SK-N-SH treated with all-trans-retinoic acid at 6 μM for 48 hours (cell line): ENCODE data around the gene ARHGAP15.
A peak's percentile ranks its signal among the peaks of the same experiment; 100 is the strongest.

Experiments used
- ATAC-seq: fragments of 200-7000 bp; cut with Tn5 transposase; 3 replicates; pipeline ENCODE4 v1.9.1; 2020; ENCODE audit warnings: mild to moderate bottlenecking, moderate library complexity
- ARNTL ChIP-seq: fragments of 450-650 bp; formaldehyde crosslinking; IDR thresholded peaks from 2 replicates; pipeline ENCODE4 v1.5.0; 2020; ENCODE audit warnings: low read depth, mild to moderate bottlenecking, moderate library complexity, borderline replicate concordance
- BACH2 ChIP-seq: fragments of 250-450 bp; sonication (Bioruptor Pico); IDR thresholded peaks from 2 replicates; pipeline ENCODE4 v1.9.0; 2021; ENCODE audit warnings: mild to moderate bottlenecking, borderline replicate concordance
- CREB5 ChIP-seq: fragments of 250-450 bp; sonication (Bioruptor Pico); IDR thresholded peaks from 2 replicates; pipeline ENCODE4 v1.5.1; 2020; ENCODE audit warnings: low read depth, mild to moderate bottlenecking, moderate library complexity
- CSDC2 ChIP-seq: fragments of 250-450 bp; sonication (Bioruptor Pico); IDR thresholded peaks from 2 replicates; pipeline ENCODE4 v1.5.0; 2020; ENCODE audit warnings: mild to moderate bottlenecking, moderate library complexity
- ESRRG ChIP-seq: fragments of 250-450 bp; sonication (Bioruptor Pico); IDR thresholded peaks from 2 replicates; pipeline ENCODE4 v1.6.1; 2021; ENCODE audit warnings: mild to moderate bottlenecking
- GLIS3 ChIP-seq: fragments of 250-450 bp; sonication (Bioruptor Pico); IDR thresholded peaks from 2 replicates; pipeline ENCODE4 v1.5.0; 2020; ENCODE audit warnings: mild to moderate bottlenecking, moderate library complexity
- ISL1 ChIP-seq: fragments of 250-450 bp; sonication (Bioruptor Pico); IDR thresholded peaks from 2 replicates; pipeline ENCODE4 v2.1.2; 2022; ENCODE audit warnings: mild to moderate bottlenecking, moderate library complexity
- OSR1 ChIP-seq: fragments of 250-450 bp; sonication (Bioruptor Pico); IDR thresholded peaks from 2 replicates; pipeline ENCODE4 v1.8.0; 2022; ENCODE audit warnings: moderate library complexity, mild to moderate bottlenecking, inconsistent platforms
- PATZ1 ChIP-seq: fragments of 250-450 bp; sonication (Bioruptor Pico); IDR thresholded peaks from 2 replicates; pipeline ENCODE4 v1.8.0; 2020; ENCODE audit warnings: mild to moderate bottlenecking, moderate library complexity, borderline replicate concordance
- PPARA ChIP-seq: fragments of 250-450 bp; sonication (Bioruptor Pico); IDR thresholded peaks from 2 replicates; pipeline ENCODE4 v1.5.0; 2020; ENCODE audit warnings: mild to moderate bottlenecking, borderline replicate concordance
- RARB ChIP-seq: fragments of 250-450 bp; sonication (Bioruptor Pico); IDR thresholded peaks from 2 replicates; pipeline ENCODE4 v1.8.0; 2021; ENCODE audit warnings: mild to moderate bottlenecking, moderate library complexity
- SNAI2 ChIP-seq: fragments of 250-450 bp; sonication (Bioruptor Pico); IDR thresholded peaks from 2 replicates; pipeline ENCODE4 v1.5.0; 2020; ENCODE audit warnings: mild to moderate bottlenecking, moderate library complexity
- TCF4 ChIP-seq: fragments of 250-450 bp; sonication (Bioruptor Pico); IDR thresholded peaks from 2 replicates; pipeline ENCODE4 v1.8.0; 2021; ENCODE audit warnings: mild to moderate bottlenecking, moderate library complexity, borderline replicate concordance
- TOX ChIP-seq: fragments of 250-450 bp; sonication (Bioruptor Pico); IDR thresholded peaks from 2 replicates; pipeline ENCODE4 v1.8.0; 2021; ENCODE audit warnings: mild to moderate bottlenecking, moderate library complexity, borderline replicate concordance
- TSHZ2 ChIP-seq: fragments of 250-450 bp; sonication (Bioruptor Pico); IDR thresholded peaks from 2 replicates; pipeline ENCODE4 v1.5.0; 2020; ENCODE audit warnings: mild to moderate bottlenecking, moderate library complexity
- ZC3H10 ChIP-seq: fragments of 250-450 bp; sonication (Bioruptor Pico); IDR thresholded peaks from 2 replicates; pipeline ENCODE4 v1.5.1; 2021; ENCODE audit warnings: mild to moderate bottlenecking, moderate library complexity
- ZFP3 ChIP-seq: fragments of 250-450 bp; sonication (Bioruptor Pico); IDR thresholded peaks from 2 replicates; pipeline ENCODE4 v1.5.0; 2020; ENCODE audit warnings: mild to moderate bottlenecking, moderate library complexity
- ZFP30 ChIP-seq: fragments of 450-650 bp; formaldehyde crosslinking; IDR thresholded peaks from 2 replicates; pipeline ENCODE4 v1.5.0; 2022; ENCODE audit warnings: mild to moderate bottlenecking, moderate library complexity
- ZNF565 ChIP-seq: fragments of 450-650 bp; formaldehyde crosslinking; conservative IDR thresholded peaks from 2 replicates; pipeline ENCODE4 v1.5.0; 2020; ENCODE audit warnings: low read depth, mild to moderate bottlenecking, moderate library complexity
- ZNF8 ChIP-seq: fragments of 450-650 bp; formaldehyde crosslinking; IDR thresholded peaks from 2 replicates; pipeline ENCODE4 v1.5.0; 2020; ENCODE audit warnings: mild to moderate bottlenecking, moderate library complexity
- TF ChIP-seq, protein P1 (sequence below): fragments of 250-450 bp; sonication (Bioruptor Pico); IDR thresholded peaks from 2 replicates; pipeline ENCODE4 v1.8.0; 2021; ENCODE audit warnings: low read depth, mild to moderate bottlenecking, moderate library complexity, borderline replicate concordance
- TF ChIP-seq, protein P2 (sequence below): fragments of 250-450 bp; sonication (Bioruptor Pico); IDR thresholded peaks from 2 replicates; pipeline ENCODE4 v1.5.1; 2021; ENCODE audit warnings: mild to moderate bottlenecking, moderate library complexity

The ARHGAP15 gene

DNA sequence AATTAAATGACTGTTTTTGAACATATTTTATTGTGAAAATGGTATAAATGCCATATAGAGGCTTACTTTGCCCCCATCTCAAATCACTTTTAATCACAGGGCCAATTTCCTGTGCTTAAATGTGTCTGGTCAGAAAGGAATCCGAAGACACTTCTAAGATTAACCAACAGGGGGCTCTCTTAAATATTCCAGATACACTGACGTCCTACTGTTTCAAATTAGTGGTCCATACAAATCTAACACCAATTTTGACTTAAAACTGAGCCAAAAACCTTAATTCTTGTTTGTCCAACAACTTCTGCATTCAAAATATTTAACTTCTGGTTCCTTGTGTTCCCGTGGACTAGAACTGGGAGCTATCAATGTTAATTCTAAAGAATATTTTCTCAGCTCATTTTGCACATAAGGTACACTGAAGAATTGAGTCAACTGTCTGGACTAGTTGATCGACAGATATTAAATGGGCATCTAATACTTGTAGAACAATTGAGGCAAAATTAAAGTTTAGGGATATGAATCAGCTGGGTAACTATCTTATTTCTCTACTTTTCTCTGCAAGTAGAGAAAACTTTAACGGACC is 557.5 kb downstream of the ARHGAP15 start:
- peak; percentile 65; the same call in 2 of the 3 replicates for ATAC-seq
- no peak for TF ChIP-seq ZNF8 (CRISPR knock-in tag)
- 0 out of 2 replicates have a peak, but pooled peaks have one; percentile 23 for TF ChIP-seq TSHZ2 (CRISPR knock-in tag)

- TF ChIP-seq SNAI2 (CRISPR knock-in tag) (no peak), CSDC2 (CRISPR knock-in tag) (no peak), OSR1 (CRISPR knock-in tag) (no peak), ZFP30 (no peak), CREB5 (no peak), TOX (no peak), GLIS3 (CRISPR knock-in tag) (no peak), ZNF8 (CRISPR knock-in tag) (no peak), TCF4 (CRISPR knock-in tag) (no peak), RARB (no peak)
- no peak for ATAC-seq
Measured at GRCh38 chr2:143688248-143688647, 559.0 kb downstream of the ARHGAP15 start.

GRCh38 chr2:143688815-143689214 is 559.6 kb downstream of the ARHGAP15 start:
- no peak for TF ChIP-seq CREB5
- TF ChIP-seq, protein P1, sequence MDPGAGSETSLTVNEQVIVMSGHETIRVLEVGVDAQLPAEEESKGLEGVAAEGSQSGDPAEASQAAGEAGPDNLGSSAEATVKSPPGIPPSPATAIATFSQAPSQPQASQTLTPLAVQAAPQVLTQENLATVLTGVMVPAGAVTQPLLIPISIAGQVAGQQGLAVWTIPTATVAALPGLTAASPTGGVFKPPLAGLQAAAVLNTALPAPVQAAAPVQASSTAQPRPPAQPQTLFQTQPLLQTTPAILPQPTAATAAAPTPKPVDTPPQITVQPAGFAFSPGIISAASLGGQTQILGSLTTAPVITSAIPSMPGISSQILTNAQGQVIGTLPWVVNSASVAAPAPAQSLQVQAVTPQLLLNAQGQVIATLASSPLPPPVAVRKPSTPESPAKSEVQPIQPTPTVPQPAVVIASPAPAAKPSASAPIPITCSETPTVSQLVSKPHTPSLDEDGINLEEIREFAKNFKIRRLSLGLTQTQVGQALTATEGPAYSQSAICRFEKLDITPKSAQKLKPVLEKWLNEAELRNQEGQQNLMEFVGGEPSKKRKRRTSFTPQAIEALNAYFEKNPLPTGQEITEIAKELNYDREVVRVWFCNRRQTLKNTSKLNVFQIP (CRISPR knock-in tag), result no peak
- TF ChIP-seq BACH2 (CRISPR knock-in tag), result no peak
- TF ChIP-seq TSHZ2 (CRISPR knock-in tag), result no peak
- TF ChIP-seq CSDC2 (CRISPR knock-in tag), result no peak
- TF ChIP-seq TCF4 (CRISPR knock-in tag), result no peak
- TF ChIP-seq ZNF565 (CRISPR knock-in tag), result no peak
- TF ChIP-seq, protein P2, sequence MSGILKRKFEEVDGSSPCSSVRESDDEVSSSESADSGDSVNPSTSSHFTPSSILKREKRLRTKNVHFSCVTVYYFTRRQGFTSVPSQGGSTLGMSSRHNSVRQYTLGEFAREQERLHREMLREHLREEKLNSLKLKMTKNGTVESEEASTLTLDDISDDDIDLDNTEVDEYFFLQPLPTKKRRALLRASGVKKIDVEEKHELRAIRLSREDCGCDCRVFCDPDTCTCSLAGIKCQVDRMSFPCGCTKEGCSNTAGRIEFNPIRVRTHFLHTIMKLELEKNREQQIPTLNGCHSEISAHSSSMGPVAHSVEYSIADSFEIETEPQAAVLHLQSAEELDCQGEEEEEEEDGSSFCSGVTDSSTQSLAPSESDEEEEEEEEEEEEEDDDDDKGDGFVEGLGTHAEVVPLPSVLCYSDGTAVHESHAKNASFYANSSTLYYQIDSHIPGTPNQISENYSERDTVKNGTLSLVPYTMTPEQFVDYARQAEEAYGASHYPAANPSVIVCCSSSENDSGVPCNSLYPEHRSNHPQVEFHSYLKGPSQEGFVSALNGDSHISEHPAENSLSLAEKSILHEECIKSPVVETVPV (CRISPR knock-in tag), result no peak
- no peak for TF ChIP-seq PPARA (CRISPR knock-in tag)
- TF ChIP-seq ESRRG, result no peak
- no peak for TF ChIP-seq ISL1 (CRISPR knock-in tag)
- no peak for TF ChIP-seq OSR1 (CRISPR knock-in tag)
- TF ChIP-seq PATZ1 (CRISPR knock-in tag), result no peak
- no peak for TF ChIP-seq ZC3H10
- TF ChIP-seq GLIS3 (CRISPR knock-in tag), result no peak
- no peak for TF ChIP-seq ZFP3 (CRISPR knock-in tag)
- TF ChIP-seq ARNTL (CRISPR knock-in tag), result no peak
- TF ChIP-seq ZNF8 (CRISPR knock-in tag), result no peak
- no peak for TF ChIP-seq TOX
- ATAC-seq, result no peak
